Anterior cingulate cortex (tissue), 58 donors: ENCODE results near the gene SPINK13.
"Not testable (repeated sequence)": the region's sequence is repeated elsewhere in the genome, so short reads cannot be mapped to it uniquely, and the experiment has no call there.

ENCODE experiments used
- DNase-seq, 58 donors: peaks; one replicate each; lab custom pipeline; 2025; lab: John Stamatoyannopoulos, UW

Gene SPINK13

GRCh38 chr5:148268566-148268965 lies at the start of gene SPINK13:
Gene SPINK13 (plus strand): TSS chr5:148268794. CDS start chr5:148270073, 1,279 bp downstream.
- DNase-seq, result no peak

DNA sequence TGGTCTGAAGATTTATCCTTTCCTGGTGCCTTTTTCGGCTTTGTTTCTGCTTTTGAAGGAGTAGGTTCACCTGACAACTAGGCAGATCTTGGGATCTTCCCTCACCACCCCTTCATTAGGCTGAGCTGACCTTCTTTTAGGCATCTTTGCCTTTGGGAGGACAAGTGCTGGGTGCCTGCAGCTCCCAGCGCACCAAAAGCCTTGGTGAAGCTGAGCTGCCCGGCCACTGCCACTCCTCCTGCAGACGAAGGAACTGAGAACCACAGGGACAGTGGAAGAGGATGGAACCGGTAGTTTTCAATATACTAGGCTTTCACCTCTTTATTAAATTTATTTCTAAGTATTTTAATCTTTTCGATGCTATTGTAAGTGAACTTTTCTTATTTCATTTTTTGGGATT lies 47.1 kb upstream of the SPINK13 start:
- DNase-seq, result no peak

DNA sequence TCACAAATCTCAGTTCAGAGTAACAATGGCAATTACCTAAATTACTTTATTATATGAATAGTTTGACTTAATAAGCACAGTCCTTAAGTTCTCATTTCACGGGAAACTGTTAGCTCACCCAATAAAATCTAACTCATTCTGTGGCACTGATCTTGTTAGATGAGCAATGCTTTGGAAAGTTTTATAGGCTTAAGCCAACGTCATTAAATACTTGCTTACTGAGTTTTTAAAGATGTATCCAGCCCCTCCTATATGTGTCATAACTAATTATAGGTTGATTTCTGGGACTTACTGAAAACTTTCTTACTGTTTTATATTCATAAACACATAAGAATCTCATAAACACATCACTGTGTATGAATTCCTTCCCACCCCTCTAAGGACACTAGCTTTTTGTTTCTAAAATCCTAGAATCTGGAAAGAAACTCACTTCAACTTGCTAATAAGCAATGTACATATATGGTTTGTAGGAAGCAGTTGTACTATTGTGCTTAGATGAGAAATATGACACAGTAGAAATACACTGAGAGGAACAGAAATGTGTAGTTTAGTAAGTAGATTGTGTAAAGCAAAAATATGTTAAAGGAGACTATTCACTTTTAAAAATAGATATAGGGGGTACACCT lies 44.4 kb upstream of the SPINK13 start:
- no peak for DNase-seq

DNA sequence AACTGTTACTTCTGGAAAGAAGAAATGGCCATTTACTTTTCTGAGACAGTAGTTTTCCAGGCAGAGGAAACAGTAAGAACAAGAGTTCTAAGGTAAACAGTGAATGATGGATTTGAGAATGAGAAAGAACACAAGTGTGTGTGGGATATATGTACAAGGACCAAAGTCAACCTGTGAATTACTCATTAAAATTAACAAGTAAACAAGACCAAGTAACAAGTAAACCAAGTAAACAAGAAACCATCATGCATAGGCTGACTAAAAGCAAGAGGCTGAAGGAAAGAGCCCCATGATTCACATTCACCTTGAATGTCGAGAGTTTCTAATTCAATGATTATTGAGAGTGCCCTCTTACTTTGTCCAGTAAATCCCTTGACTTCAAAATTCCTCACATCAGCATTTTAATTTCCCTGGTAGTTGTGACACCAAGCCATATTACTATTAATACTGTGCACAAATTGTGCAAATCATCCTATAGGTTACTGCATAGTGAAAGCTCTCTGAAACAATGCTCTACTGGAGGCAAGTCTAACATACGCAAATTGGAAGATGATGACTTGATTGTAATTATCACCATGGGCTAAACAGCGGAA lies 40.1 kb upstream of the SPINK13 start:
- no peak for DNase-seq

DNA sequence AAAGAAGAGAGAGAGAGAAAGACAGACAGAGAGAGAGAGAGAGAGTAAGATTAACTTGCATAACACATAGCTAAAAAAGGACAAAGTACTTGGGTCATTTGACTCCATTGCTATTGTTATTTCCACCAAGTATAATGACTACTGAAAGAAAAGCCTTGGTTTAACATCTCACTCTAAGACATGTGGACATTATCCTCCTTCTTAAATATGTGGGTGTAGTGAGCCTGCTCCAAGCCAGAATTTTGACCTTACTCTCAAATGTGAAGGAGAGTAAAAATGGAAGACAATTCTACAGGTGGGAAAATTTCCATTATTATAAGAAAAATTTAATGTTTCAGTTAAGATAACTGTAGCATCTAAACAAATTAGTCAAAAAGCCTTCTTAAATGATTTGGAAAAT lies 38.8 kb upstream of the SPINK13 start:
- no peak for DNase-seq

GRCh38 chr5:148230240-148230639 lies 38.4 kb upstream of the SPINK13 start:
- no peak for DNase-seq

DNA sequence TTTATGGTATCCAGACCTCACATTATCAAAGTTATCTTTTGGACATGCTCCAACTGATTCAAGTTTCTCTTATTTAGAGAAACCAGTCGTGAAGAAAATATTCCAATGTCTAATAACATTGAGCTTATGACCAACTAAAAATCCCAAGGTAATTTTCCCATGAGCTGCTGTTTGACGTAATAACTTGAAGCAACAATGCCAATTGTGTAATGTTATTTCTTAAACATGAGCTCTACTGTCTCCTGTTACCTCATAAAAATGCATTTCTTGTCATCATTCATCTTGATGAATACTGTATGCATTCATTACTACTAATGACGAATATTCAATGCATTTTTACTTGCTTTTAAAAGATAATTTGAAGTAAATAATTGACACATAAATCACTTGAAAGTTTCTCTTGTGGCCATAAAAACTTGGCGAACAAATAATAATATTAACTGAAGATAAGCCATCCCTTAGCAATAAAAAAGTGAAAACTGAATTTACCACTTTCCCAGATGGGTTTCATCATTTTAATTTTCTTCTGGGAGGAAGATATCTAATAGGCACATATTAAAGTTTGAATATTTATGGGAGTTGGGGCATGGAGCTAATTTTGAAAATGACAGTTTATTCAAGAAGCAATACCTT lies 30.7 kb upstream of the SPINK13 start:
- DNase-seq, result no peak

DNA sequence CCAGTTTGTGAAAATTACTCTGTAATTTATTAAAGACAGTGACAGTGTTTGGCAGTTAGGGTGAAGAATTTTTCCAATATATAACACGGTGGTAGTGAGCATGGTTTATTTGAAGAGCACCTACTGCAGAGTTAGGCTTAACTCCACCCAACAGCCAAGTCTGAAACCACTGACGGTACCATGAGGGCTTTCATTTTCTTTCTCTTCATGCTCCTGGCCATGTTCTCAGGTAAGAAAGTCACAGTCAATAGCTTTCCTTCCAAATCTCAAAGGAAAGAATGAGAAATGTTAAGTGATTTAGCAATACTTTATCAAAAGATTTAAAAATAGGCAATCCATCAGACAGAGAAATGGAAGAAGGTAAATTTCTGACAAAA lies 30.2 kb upstream of the SPINK13 start, which contains the start of gene MARCOL:
MARCOL (plus strand) TSS at position 108 of the 377 bp plus-strand sequence; CDS start at position 181, 73 bp downstream.
- DNase-seq, result no peak

DNA sequence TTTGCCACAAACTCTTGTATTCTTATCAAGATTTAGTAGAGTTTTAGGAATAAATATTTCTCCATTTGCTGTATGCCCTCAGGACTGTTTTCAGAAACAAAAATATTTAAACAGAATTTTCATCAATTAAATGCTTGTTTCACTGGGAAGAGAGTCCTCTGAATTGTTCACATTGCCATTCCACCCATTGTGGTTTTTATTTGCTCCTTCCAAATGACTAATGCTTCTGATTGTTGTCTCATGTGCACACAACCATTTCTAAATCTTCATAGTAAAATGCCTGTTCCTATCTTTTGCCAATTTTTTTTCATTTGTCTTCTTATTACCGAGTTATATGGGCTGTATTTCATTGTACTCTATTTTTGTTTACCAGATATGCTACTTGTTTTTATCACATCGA lies 19.7 kb upstream of the SPINK13 start:
- DNase-seq, result no peak

- no peak for DNase-seq
Observed at GRCh38 chr5:148255456-148255855, 13.1 kb upstream of the SPINK13 start.

GRCh38 chr5:148259288-148259687 lies 9.3 kb upstream of the SPINK13 start:
- no peak for DNase-seq

DNA sequence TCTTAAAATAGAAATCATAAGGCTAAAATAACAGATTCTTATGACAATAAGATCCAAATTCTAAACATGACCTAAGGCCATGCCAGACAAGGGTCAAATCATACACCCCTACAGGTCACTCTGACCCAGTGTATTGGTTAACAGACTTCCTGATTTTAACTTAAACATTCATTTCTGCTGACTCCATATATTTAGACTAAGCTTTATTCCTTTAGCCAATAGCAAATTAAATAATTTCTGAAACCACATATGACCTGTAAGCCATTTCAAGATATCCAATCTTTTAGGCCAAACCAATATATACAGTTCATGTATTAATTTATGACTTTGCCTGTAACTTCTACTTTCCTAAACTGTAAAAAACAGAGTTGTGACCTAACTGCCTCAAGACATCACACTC lies 7.4 kb upstream of the SPINK13 start:
- no peak for DNase-seq

GRCh38 chr5:148267962-148268361 lies 632 bp upstream of the SPINK13 start:
- DNase-seq, result no peak

DNA sequence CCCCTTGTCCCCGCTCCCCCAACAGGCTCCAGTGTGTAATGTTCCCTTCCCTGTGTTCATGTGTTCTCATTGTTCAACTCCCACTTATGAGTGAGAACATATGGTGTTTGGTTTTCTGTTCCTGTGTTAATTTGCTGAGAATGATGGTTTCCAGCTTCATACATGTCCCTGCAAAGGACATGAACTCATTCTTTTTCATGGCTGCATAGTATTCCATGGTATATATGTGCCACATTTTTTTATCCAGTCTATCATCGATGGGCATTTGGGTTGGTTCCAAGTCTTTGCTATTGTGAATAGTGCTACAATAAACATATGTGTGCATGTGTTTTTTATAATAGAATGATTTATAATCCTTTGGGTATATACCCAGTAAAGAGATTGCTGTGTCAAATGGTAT lies 6.5 kb downstream of the SPINK13 start:
- DNase-seq, result not testable (repeated sequence)

- DNase-seq, result not testable (repeated sequence)
Observed at GRCh38 chr5:148280893-148281292, 12.3 kb downstream of the SPINK13 start.

DNA sequence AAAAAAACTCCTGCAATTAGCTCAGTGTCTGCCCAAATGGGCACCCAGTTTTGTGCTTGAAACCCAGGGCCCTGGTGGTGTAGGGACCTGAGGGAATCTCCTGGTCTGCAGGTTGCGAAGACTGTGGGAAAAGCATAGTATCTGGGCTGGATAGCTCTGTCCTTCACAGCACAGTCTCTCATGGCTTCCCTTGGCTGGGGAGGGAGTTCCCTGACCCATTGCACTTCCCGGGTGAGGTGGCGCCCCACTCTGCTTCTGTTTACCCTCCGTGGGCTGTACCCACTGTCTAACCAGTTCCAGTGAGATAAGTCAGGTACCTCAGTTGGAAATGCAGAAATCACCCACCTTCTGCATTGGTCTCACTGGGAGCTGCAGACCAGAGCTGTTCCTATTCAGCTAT lies 12.7 kb downstream of the SPINK13 start:
- not testable (repeated sequence) for DNase-seq

GRCh38 chr5:148290271-148291195 lies 21.9 kb downstream of the SPINK13 start:
- DNase-seq, result peak in 1 of 58 donors; percentile 2

DNA sequence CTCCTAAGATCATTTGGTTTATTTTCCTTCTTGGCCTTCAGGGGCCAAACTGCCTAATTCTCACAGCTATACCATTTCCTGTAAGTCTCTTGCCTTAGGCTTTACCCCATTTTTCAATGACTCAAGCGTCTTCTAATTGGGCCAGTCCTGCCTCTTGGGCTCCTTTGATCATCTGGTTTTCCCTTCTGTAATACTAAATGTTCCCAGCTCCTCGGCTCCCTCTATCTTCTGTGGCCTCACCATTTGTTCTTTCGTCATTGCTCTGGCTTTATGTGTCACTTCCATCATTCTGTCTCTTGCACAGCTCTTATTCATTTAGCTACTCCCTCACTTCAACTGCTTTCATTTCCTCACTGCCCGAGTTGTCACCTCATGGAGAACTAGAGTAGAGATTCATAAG lies 29.1 kb downstream of the SPINK13 start:
- no peak for DNase-seq

GRCh38 chr5:148306446-148306845 lies 37.9 kb downstream of the SPINK13 start:
- DNase-seq, result no peak

DNA sequence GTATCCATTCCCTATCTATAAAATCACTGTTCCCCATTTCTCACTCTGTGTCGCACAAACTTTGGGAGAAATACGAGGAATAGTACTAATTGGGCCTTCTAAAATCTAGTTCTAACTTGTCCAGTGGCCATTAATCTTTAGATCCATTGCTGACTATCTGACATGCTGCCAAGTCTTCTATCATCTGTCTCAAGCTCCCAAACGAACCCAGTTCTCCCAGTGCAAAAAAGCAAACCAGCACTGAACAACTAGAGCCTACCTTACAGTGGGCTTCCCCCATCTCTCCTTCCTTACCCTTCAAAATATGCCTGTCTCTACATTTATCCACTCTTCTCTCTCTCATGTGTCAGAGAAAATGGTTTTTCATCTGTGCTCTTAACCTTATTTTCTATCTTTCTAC lies 40.4 kb downstream of the SPINK13 start:
- no peak for DNase-seq

GRCh38 chr5:148309746-148310145 lies 41.2 kb downstream of the SPINK13 start:
- no peak for DNase-seq
